Measurements from ENCODE around the gene GPR146.
"Not testable (repeated sequence)": the region's sequence is repeated elsewhere in the genome, so short reads cannot be mapped to it uniquely, and the experiment has no call there.

GPR146 gene

GRCh38 chr7:1059200-1060091, 15.1 kb downstream of the GPR146 start:
- DNase-seq, result peak; percentile 97

GRCh38 chr7:1060315-1061072, 16.1 kb downstream of the GPR146 start:
- peak; percentile 80 for DNase-seq

GRCh38 chr7:1061180-1061579, 16.8 kb downstream of the GPR146 start:
- DNase-seq, result no peak

DNA sequence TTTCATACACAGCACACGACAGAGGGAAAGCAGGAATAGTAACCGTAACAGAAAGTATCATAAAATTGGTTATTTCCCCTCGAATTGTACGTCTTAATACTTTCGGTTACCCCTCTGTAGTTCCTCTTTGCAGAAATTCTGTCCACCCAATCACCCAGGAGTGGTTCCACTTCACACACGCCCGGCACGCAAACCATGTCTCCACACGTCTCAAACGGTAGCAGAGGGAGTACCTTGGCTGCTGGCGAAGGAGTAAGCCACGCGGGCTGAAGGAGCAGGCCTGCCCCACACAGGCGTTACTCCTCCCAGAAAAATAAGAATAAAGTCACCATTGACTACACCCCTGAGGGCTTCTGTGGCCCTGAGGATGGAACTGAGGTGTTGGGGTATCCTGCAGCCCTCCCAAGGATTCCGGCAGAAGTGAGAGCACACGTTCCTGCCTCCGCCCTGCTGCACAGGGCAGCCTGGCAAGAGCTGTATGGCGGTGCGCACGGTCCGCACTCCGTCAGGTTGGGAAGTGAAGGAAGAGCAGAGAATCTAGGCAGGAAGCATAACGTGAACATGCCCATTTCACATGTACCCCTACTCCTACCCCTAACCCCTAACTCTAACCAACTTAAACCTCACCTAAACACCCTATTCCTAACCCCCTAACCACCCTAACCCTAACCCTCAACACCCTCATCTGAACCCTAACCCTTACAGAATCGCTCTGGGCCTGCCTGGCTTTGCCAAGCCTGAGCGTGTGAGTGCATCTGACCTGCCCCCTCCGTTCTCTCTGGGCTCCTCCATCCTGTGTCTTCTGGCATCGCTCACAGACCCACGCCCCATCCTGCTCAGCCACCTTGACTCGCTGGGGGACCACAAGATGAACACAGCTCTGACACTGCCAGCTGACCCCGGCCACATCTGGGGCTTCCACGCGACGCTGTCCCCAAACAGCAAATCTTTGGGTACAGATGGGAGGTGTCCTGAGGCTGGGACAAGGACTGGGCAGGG, 18.2 kb downstream of the GPR146 start:
- DNase-seq, result no peak

- DNase-seq, result no peak
These were observed 19.0 kb downstream of the GPR146 start for GRCh38 chr7:1063361-1063760.

DNA sequence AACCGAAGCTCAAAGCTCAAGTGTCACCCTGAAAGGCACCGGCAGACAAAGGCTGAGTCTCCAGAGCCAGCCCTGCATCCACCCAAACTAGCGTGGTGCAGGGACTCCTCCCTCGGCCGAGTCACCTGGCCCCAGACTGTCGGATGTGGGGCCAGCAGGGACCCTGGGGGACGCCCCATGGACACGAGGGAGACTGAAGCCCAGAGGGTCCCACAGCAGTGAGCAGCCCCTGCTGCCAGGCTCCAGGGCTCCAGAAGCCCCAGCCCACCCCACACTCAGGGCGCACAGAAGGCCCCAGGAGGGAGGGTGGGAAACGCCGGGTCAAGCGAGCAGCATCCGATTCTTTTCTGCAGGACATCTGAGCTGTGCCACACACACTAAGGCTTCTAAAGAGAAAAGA, 20.2 kb downstream of the GPR146 start:
- DNase-seq, result no peak

DNA sequence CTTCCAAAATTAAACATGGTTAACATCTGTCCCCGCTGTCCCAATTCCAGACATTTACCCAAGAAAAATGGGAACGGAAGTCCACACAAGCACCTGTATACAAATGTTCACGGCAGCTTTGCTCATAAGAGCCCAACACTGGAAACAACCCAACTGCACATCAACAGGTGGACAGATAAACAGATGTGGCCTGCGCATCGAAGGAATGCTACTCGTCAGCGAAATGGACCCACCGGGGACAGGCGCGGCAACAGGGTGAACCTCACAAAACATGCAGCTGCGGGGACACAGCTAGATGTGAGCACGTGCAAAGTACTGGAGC, 20.9 kb downstream of the GPR146 start:
- DNase-seq, result no peak

- peak; percentile 92 for DNase-seq
These were observed 21.4 kb downstream of the GPR146 start for GRCh38 chr7:1065585-1066241.

GRCh38 chr7:1066242-1066588, 21.9 kb downstream of the GPR146 start:
- DNase-seq, result no peak

GRCh38 chr7:1068013-1068412, 23.7 kb downstream of the GPR146 start:
- DNase-seq, result no peak

DNA sequence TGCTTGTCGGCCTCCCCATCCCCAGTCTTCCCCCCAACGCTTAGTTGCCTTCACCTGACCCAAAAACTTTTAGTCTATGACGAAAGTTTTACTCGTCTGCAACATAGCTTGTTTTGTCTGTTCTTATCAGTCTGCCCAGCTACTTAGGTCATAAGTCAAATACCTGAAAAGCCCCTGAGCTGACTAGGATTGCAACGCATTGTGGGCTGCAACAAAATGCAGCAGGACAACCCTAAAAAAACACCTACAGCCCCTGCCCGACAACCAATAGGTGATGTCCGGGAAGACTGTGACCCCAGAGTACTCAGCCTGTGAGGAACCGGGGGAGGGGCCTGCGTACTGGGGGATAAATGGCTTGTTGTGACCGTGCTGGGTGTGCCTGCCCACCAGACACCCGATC, 24.3 kb downstream of the GPR146 start:
- DNase-seq, result peak; percentile 85

- DNase-seq, result no peak
These were observed 26.2 kb downstream of the GPR146 start for GRCh38 chr7:1070544-1071011.

DNA sequence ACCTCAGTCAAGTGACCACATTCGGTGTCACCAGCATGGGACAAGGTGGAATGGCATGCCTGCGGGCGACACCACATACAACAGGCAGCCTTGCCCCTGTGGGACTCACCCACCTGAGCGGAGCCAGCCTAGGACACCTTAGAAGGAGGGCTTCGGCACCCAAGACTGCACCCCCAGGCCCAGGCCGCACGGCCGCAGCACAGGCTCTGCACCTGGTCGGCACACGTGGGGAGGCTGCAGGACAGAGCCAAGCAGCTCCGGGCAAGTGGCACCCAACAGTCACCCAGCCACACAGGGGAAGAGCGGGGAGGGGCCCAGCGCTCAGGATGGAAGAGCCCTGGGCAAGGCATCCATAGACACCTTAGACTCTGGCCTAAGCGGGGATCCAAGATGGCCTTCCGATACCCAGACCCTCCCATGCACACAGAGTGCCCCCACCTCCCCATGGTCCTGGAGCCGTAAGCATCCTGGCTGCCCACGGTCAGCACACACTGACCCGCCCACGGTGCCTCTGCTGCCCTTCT, 27.4 kb downstream of the GPR146 start:
- DNase-seq, result no peak

DNA sequence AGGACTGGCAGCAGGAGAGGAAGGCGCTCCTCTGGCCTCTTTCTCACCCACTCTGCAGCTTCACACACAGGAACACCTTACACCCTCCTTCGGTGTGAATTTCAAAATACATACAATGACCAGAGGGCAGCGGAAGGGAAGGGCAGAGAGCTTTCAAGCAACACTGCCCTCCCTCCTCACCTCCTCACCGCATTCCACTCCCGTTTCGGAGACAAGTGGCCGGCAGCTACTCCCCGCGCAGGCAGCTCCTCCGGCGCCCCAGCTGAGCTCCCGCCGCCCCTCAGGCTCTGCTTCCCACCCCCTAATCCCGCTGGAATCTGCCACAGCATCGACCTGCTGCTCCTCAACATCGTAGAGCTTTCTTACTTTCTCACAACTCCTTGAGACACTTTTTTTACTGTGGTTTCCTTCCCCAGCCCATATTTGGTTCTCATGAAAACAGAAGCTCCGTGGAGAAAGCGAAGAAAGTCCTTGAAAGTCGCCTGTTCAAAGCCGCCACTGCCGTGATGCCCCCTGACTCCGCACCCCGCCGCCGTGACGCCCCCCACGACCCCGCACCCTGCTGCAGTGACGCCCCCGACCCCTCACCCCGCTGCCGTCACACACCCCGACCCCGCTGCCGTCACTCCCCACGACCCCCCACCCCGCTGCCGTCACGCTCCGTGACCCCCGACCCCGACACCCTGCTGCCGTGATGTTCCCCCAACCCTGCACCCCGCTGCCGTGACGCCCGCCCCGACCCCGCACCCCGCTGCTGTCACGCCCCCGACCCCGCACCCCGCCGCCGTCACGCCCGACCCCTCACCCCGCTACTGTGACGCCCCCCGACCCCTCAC, 29.0 kb downstream of the GPR146 start:
- DNase-seq, result no peak

DNA sequence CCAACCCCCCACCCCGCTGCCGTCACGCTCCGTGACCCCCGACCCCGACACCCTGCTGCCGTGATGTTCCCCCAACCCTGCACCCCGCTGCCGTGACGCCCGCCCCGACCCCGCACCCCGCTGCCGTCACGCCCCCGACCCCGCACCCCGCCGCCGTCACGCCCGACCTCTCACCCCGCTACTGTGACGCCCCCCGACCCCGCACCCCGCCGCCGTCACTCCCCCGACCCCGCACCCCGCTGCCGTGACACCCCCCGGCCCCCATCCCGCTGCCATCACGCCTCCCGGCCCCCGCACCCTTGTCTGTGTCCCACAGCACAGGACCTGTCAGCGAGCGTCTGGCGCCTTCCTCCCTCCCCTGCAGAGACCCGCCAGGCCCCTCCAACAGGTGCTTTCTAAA, 29.7 kb downstream of the GPR146 start:
- not testable (repeated sequence) for DNase-seq

DNA sequence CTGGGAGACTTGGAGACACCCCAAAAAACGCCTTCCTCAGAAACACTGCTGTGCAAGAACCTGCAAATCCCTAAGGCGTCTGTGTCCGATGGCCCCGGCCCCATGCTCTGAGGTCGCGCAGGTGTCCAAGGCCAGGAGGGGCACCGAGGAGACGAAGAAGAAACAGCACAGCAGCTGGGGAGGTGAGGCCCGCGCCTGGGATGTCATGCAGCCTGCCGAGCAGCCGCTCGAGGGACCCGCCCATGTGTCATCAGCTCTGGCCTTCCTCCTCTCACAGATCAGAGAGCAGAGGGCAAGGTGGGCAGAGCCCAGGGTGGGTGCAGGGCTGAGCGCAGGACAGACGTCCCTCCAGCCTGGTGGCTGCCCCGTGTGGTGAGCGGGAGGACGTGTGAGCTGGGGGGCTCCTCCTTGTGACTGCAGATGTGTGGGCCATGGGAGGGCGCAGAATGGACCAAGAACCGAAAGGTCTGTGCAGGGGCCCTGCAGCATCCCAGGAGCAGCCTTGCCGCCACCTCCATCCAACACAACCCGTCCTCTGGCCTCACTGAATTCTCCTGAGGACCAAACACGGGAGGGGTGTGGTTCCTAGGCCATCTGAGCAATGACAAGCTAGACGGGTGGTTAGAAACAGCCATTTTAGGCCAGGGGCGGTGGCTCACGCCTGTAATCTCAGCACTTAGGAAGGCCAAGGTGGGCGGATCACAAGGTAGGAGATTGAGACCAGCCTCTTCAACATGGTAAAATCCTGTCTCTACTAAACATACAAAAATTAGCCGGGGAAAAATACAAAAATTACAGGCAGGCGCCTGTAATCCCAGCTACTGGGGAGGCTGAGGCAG, 30.5 kb downstream of the GPR146 start:
- DNase-seq, result no peak

DNA sequence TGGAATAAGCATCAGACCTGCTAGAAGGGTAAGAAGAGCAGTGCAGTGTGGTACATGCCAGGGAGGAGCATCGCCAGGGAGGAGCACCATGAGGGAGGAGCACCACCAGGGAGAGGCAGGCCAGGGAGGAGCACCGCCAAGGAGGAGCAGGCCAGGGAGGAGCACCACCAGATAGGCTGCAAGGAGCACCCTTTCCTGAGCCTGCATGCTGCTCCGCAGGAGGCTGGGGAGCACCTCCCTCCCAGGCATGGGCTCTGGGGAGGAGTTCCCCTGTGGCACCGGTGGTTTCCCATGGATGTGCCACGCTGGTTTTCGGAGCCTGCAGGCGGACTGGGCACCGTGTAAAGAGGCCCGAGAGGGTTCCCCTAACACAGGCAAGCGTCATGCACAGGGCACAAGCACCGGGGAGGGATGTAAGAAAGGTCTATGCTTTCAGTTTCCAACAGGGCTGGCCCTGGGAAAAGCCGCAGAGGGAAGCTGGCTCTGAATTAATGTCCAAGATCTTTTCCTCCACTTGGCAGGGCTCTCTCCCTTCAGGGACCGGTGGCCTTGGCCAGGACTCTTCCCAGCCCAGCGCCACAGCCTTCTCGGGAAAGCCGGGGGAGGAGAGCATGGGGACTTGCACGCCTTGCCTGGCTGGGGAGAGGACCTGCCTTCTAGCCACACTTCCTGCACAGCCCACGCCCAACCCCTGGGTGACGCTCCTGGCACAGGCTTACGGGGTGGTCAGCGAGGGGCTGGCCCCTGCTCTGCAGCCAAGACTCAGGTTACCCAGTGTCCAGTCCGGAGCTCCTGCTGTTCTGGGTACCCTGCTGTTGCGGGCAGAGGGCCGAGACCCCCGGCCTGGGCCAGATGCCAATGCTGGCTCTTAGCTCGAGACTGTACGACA, 32.1 kb downstream of the GPR146 start:
- DNase-seq, result no peak

DNA sequence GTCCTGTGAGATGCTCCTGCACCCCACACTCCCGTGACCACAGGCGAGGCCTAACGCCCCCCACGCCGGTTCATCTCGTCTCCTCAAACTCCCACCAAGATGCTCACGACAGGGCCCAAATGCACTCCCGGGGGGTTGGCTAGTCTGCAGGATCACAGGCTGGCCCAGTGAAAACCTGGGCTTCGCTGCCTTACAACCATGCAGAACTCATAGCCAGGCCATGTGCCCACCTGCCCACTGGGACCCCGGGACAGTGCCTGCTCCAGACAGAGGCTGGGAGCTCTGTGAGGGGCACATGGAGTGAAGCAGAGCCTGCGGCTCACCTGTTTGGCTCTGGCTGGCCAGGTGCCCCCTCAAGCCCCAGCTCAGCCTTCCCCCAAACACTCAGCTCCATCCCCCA, 34.2 kb downstream of the GPR146 start:
- DNase-seq, result no peak

DNA sequence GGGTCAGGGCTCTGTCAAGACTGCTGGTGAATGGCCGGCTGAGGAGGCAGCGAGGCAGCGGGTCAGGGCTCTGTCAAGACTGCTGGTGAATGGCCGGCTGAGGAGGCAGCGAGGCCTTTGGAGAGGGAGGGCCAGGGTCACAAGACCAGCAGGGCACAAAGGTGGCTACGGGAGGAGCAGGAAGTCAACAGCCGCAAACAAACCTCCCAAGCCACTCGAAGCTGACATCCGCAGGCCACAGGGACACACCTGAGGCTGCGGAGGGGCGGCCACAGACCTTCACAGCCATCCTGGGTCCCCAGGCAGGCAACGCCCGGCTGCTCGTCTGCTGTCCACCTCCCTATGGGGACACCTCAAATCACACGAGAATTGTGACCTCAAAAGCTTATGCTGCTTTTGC, 34.6 kb downstream of the GPR146 start:
- no peak for DNase-seq

Measured in islet precursor cell (in vitro differentiated cells).